ENCODE data around the gene ADGRB3.
"Not testable (repeated sequence)": the region's sequence is repeated elsewhere in the genome, so short reads cannot be mapped to it uniquely, and the experiment has no call there.

The ADGRB3 gene

GRCh38 chr6:68650142-68650541 lies 15.1 kb downstream of the ADGRB3 start:
- DNase-seq = no peak

- DNase-seq = no peak
These were observed 16.2 kb downstream of the ADGRB3 start for GRCh38 chr6:68651011-68651985.

DNA sequence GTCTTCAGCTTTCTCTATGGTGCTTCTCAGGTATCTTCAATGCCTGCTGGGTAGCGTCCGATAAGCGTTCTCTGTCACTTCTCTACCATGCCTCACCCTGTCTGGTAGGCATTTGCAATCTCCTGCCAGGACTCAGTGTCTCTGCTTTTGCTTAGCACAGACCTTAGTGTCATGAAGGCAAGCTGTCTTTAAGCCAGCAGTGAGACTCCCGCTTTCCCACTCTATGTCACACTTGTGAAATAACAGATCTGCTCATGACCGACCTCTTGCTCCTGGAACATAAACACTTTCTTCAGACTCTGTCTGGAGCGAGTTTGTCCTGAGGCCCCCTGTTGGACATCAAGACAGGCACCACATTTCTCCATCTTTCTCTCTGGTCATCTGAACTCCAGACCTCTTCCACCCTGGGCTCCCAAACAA lies 17.0 kb downstream of the ADGRB3 start:
- no peak for DNase-seq

- DNase-seq = no peak
These were observed 18.1 kb downstream of the ADGRB3 start for GRCh38 chr6:68653074-68653705.

DNA sequence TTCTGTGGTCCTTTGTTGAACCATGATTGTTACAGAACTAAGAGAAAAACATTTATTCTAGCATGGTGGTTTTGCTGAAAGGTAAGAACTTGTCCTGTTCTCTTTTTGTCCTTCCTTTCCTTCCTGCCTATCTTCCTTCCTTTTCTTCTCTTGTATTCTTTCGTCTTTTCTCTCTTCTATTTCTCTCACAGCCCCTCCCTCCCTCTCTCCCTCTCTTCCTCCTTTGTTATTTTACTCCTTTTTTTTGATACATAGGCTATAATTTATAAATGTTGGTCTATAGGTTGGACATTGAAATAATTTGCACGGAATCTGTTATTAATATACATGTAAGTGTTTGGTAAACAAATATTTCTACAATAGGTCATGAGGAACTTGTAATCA lies 18.6 kb downstream of the ADGRB3 start:
- no peak for DNase-seq

- no peak for DNase-seq
These were observed 19.1 kb downstream of the ADGRB3 start for GRCh38 chr6:68654134-68654533.

GRCh38 chr6:68655028-68655427 lies 19.9 kb downstream of the ADGRB3 start:
- no peak for DNase-seq

DNA sequence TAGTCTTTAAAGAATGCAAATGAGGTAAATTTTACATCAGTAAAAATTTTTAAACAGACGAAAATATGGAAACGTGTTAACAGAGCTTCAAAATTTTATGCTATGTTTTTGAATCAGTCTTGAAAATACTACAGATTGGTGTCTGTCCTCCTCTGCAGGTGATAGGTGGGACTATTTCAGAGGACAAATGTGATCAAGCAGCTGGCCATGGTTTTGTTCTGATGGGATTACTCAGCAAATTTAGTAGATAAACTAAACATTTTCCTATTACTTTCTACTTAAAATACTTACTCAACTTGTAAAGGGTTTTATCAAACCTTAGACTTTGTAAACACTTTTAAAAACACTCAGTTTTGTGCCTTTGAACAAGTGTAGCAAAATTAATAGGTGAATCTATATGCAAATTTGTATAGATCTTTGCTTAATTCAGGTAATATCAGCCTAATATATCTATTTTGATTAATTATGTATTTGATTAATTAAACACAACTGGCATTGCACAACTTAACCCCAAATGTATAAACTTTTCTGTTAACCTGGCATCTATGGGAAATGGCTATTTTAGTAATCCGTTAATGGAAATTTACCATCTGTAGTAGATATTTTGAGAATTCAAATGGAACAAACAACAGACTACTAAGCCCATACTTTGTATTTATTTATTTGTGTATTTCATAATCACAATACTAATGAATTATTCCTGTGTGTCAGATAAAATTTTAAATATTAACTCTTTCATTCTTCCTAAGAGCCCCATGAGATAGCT lies 22.5 kb downstream of the ADGRB3 start:
- no peak for DNase-seq

- no peak for DNase-seq
These were observed 23.3 kb downstream of the ADGRB3 start for GRCh38 chr6:68658338-68658737.

- DNase-seq = no peak
These were observed 38.2 kb downstream of the ADGRB3 start for GRCh38 chr6:68673255-68673654.

DNA sequence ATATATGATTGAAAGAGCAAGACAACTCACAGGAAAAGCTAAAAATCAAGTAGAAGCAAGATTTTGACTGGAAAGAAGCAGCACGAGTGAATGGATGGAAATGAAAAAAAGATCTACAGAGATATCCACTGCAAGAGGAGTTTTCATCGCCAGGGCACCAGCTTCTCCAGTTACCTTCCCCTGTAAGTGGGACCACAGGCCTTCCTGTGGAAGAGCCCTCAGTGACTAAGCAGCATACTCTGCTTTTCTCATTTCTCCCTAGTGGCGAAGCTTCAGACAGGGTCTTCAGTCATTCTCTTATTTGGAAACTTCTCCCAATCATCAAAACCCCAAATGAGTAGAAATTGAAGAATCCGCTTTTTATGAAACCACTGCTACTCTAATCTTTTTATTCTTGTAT lies 40.5 kb downstream of the ADGRB3 start:
- no peak for DNase-seq

GRCh38 chr6:68676094-68676493 lies 41.0 kb downstream of the ADGRB3 start:
- DNase-seq = not testable (repeated sequence)

DNA sequence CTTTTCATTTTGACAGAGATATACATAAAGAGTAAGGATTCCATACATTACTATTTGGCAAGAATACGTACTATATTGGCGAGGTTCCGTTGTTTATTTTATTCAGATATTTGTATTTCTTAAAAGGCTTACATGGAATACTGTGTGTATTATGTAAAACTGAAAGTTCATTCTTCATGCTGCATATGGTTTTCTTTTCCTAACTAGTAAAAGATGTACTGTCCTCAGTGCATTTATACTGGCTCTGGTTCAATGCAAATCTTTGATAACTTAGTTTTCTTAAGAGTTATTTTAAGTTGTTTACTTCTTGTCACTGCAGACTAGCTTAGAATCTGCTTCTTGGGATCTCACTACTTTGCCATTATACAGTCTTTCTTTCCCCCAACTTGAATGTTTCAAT lies 42.0 kb downstream of the ADGRB3 start:
- DNase-seq = no peak

- no peak for DNase-seq
These were observed 44.3 kb downstream of the ADGRB3 start for GRCh38 chr6:68679399-68679798.

DNA sequence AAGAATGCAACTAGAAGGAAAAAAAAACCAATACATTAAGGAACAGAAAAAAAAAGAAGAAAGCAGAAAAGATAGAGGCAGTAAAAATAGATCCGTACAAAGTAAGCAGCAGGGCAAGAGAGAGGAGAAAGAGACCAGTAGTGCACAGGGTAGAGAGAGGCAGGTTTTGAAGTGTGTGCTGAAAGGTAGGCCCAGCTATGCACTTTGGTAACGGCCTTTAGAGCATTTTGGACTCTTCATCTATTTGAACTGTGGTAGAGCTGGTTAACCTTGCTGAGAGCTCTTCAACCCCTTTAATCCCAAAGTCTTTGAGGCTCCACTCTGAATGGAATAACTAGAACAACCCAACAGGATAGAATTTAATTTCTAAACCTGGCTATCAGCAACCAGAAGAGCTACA lies 45.2 kb downstream of the ADGRB3 start:
- DNase-seq = no peak

DNA sequence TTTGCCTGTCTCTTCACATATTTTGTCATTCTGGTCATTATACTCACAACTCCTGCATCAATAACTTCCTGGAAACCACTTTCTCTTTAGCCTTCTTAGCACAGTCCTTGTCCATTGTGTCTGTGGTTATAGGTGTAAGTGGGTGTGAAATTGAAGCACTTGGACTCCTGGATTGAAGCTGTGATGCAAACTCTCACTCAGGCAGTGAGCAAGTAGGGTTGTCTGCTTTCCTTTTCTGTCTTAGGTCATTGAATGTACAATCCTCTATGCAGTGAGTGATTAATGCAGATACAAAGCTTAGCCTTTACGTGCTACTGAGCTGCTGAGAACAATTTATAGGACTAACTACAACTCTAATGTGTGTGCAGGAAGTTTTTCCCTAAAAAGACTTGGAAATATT lies 54.8 kb downstream of the ADGRB3 start:
- no peak for DNase-seq

GRCh38 chr6:68691120-68691519 lies 56.0 kb downstream of the ADGRB3 start:
- no peak for DNase-seq

DNA sequence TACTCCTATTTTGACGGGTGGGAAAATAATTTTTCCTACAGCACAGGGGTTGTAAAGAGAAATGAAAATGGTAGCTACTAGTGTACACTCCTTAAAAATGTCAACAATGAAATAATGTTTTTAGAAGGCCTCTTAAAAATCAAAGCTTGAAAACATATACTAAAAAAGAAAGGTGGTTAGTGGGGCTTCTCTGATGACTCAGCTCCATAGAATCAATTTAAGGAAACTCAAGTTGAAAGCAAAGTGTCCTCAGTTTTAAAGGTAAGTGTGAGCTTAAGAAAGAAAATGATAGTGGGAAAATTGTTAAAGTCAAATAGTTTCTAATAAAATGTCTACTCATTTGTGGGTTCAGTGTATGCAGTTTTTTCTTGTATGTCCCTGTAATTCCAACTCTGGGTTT lies 58.2 kb downstream of the ADGRB3 start:
- no peak for DNase-seq

DNA sequence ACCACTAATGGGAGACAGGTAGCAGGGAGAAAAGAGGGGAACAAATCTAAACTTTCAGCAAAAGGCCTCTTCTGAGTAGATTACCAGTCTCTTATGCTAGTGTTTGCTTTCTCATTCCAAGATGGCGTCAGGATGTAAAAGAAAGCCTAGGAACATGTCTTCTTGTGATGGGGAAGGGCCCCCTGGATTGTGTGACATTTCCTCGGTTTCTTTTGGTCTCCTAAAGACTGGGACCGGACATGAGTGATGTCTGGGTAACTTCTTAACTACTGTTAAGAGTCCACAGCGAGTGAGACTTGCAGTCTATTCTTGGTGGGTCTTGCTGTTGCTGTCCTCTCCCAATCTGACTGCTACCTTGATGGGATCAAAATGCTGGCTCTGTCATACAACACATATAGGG lies 60.3 kb downstream of the ADGRB3 start:
- no peak for DNase-seq

- DNase-seq = no peak
These were observed 60.8 kb downstream of the ADGRB3 start for GRCh38 chr6:68695838-68696237.

DNA sequence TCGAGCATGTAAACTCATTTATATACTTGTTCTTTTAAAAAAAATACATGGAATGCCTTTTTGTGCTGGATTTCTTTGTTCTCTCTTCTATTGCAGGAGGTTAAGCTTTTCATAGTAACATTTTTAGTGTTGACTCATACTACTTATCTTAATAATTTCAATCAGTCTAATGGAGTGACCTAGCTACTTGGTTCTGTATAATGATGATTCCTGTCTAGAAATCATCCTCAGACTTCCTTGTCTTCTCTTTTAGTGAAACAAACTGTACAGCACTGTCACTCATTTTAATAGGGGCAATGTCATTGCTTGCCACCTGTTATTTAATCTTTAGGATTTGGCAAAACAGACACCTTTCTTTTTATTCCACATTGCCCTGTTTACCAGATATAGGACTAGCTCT lies 62.3 kb downstream of the ADGRB3 start:
- no peak for DNase-seq

DNA sequence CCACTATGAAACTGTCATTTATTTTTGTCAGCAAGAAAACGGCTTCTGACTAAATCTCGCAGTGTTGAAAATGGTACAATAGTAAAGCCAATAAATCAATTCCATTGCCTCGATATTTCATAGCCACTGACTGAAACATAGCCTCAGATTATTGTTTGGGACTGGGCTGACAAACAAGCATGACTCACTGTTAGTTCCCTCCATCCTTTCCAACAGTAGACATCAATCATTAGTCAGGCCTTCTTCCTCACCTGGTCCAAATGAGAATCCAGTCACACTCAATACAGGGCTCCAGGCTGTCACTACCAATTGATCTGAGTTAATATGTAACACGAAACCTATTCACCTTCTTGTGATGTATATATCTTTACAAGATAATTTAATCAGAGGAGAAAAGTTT lies 66.1 kb downstream of the ADGRB3 start:
- no peak for DNase-seq

- DNase-seq = no peak
These were observed 69.4 kb downstream of the ADGRB3 start for GRCh38 chr6:68704485-68704884.

GRCh38 chr6:68709091-68709490 lies 74.0 kb downstream of the ADGRB3 start:
- no peak for DNase-seq
